Astrocyte (in vitro differentiated cells and primary cell): ENCODE measurements around the gene C2CD4B. TPM values are rescaled to one million over a fixed set of nuclear protein-coding genes. Genes with fewer than 3 reads are reported as not detected.

Experiments
- DNase-seq: peaks from one replicate; pipeline ENCODE4 v3.0.0-alpha.2; 2010; ENCODE audit warnings: low read depth
- FAIRE-seq: peaks from 2 replicates; lab custom pipeline; 2011; peaks lifted over from hg19 to GRCh38; lab: Jason Lieb, UNC
- H2AFZ ChIP-seq: 2 replicates; pipeline ENCODE4 v1.6.0; 2012; ENCODE audit warnings: low read depth, low read length, inconsistent platforms
- H3K27ac ChIP-seq: 2 replicates; pipeline ENCODE4 v1.5.1; 2011; ENCODE audit warnings: low read depth, low read length, inconsistent platforms
- H3K27me3 ChIP-seq: 2 replicates; pipeline ENCODE4 v1.6.0; 2011; ENCODE audit warnings: low read length, inconsistent platforms; ENCODE audit not compliant: insufficient read depth
- H3K36me3 ChIP-seq: 2 replicates; pipeline ENCODE4 v1.5.1; 2011; ENCODE audit warnings: low read length, inconsistent platforms; ENCODE audit not compliant: insufficient read depth
- H3K4me1 ChIP-seq: 2 replicates; pipeline ENCODE4 v1.5.1; 2011; ENCODE audit warnings: low read length, inconsistent platforms; ENCODE audit not compliant: insufficient read depth
- H3K4me2 ChIP-seq: 2 replicates; pipeline ENCODE4 v1.6.0; 2012; ENCODE audit warnings: low read length, inconsistent platforms
- H3K4me3 ChIP-seq: 2 replicates; pipeline ENCODE4 v1.5.1; 2011; ENCODE audit warnings: low read depth, mild to moderate bottlenecking, low read length, inconsistent platforms; ENCODE audit not compliant: insufficient read depth
- H3K79me2 ChIP-seq: 2 replicates; pipeline ENCODE4 v1.6.0; 2012; ENCODE audit warnings: mild to moderate bottlenecking, low read length, inconsistent platforms; ENCODE audit not compliant: insufficient read depth
- H3K9ac ChIP-seq: 2 replicates; pipeline ENCODE4 v1.6.0; 2012; ENCODE audit warnings: mild to moderate bottlenecking, low read length, inconsistent platforms
- H3K9me3 ChIP-seq: 2 replicates; pipeline ENCODE4 v1.5.1; 2012; ENCODE audit warnings: low read depth, mild to moderate bottlenecking, low read length, inconsistent platforms; ENCODE audit not compliant: insufficient read depth
- H4K20me1 ChIP-seq: 2 replicates; pipeline ENCODE4 v1.6.0; 2012; ENCODE audit warnings: low read length, inconsistent platforms; ENCODE audit not compliant: insufficient read depth
- H3K27ac Mint-ChIP-seq: one replicate; pipeline ENCODE4 v1.8.0; 2021; ENCODE audit warnings: mild to moderate bottlenecking, mixed read lengths; ENCODE audit not compliant: unreplicated experiment
- H3K27me3 Mint-ChIP-seq: one replicate; pipeline ENCODE4 v1.8.0; 2021; ENCODE audit warnings: low read depth, mixed read lengths; ENCODE audit not compliant: unreplicated experiment
- H3K36me3 Mint-ChIP-seq: one replicate; pipeline ENCODE4 v1.8.0; 2021; ENCODE audit warnings: low read depth, mixed read lengths; ENCODE audit not compliant: unreplicated experiment
- H3K4me1 Mint-ChIP-seq: one replicate; pipeline ENCODE4 v1.8.0; 2021; ENCODE audit warnings: low read depth, mixed read lengths; ENCODE audit not compliant: unreplicated experiment
- H3K4me3 Mint-ChIP-seq: one replicate; pipeline ENCODE4 v1.8.0; 2021; ENCODE audit warnings: mild to moderate bottlenecking, moderate library complexity, mixed read lengths; ENCODE audit not compliant: unreplicated experiment
- H3K9me3 Mint-ChIP-seq: one replicate; pipeline ENCODE4 v1.8.0; 2021; ENCODE audit warnings: mild to moderate bottlenecking, mixed read lengths; ENCODE audit not compliant: unreplicated experiment
- CTCF ChIP-seq: IDR thresholded peaks from 2 replicates; pipeline ENCODE4 v1.5.1; 2011; ENCODE audit warnings: low read depth, mild to moderate bottlenecking, inconsistent platforms, low read length, moderate library complexity; ENCODE audit not compliant: insufficient read depth
- EZH2 ChIP-seq: IDR thresholded peaks from 2 replicates; pipeline ENCODE4 v1.6.1; 2012; ENCODE audit warnings: mild to moderate bottlenecking, low read length, inconsistent platforms; ENCODE audit not compliant: insufficient read depth
- total RNA-seq: library from RNA; stranded (reverse); gene quantifications from 2 replicates; pipeline ENCODE4 v1.2.1, GENCODE V29; 2021

C2CD4B gene
- total RNA-seq, 1 donor from 2014 or later, result not detected

GRCh38 chr15:62125773-62126172 lies 39.3 kb downstream of the C2CD4B start:
- H3K36me3 Mint-ChIP-seq, result no peaks in the 10 kb centered on the region
- no peaks in the 10 kb centered on the region for H3K9me3 ChIP-seq
- DNase-seq (no peak), FAIRE-seq (no peak)
- H3K27ac Mint-ChIP-seq, result no peak overlapping the region
- no peaks in the 10 kb centered on the region for H3K4me1 ChIP-seq
- no peak overlapping the region for H3K4me3 Mint-ChIP-seq
- no peaks in the 10 kb centered on the region for H3K4me1 Mint-ChIP-seq
- H2AFZ ChIP-seq, result no peak overlapping the region
- no peaks in the 10 kb centered on the region for H3K27me3 ChIP-seq
- no peak overlapping the region for H3K4me3 ChIP-seq
- H3K36me3 ChIP-seq, result no peaks in the 10 kb centered on the region
- no peak overlapping the region for H3K27ac ChIP-seq
- H3K79me2 ChIP-seq, result no peaks in the 10 kb centered on the region
- peak; percentile 14 for TF ChIP-seq CTCF
- no peak for TF ChIP-seq EZH2
- no peak overlapping the region for H3K9ac ChIP-seq
- H3K27me3 Mint-ChIP-seq, result no peaks in the 10 kb centered on the region
- no peaks in the 10 kb centered on the region for H4K20me1 ChIP-seq
- peaks cover 2% of the 10 kb centered on the region for H3K9me3 Mint-ChIP-seq
- H3K4me2 ChIP-seq, result no peak overlapping the region

- peaks cover 2% of the 10 kb centered on the region for H3K9me3 Mint-ChIP-seq
- no peak overlapping the region for H3K27ac Mint-ChIP-seq
- FAIRE-seq, result no peak
- no peaks in the 10 kb centered on the region for H4K20me1 ChIP-seq
- no peaks in the 10 kb centered on the region for H3K4me1 ChIP-seq
- TF ChIP-seq EZH2 (no peak), CTCF (no peak)
- no peak overlapping the region for H3K4me3 ChIP-seq
- no peak for DNase-seq
- H3K36me3 ChIP-seq, result no peaks in the 10 kb centered on the region
- no peaks in the 10 kb centered on the region for H3K27me3 Mint-ChIP-seq
- H3K27me3 ChIP-seq, result no peaks in the 10 kb centered on the region
- no peak overlapping the region for H3K9ac ChIP-seq
- no peak overlapping the region for H3K4me2 ChIP-seq
- peaks cover under 1% of the 10 kb centered on the region for H3K4me1 Mint-ChIP-seq
- no peaks in the 10 kb centered on the region for H3K9me3 ChIP-seq
- no peaks in the 10 kb centered on the region for H3K79me2 ChIP-seq
- H3K4me3 Mint-ChIP-seq, result no peak overlapping the region
- H3K27ac ChIP-seq, result no peak overlapping the region
- peak overlapping the region; percentile 45 for H2AFZ ChIP-seq
- H3K36me3 Mint-ChIP-seq, result no peaks in the 10 kb centered on the region
Observed at GRCh38 chr15:62124973-62125303, 40.1 kb downstream of the C2CD4B start.

GRCh38 chr15:62124176-62124972 lies 40.7 kb downstream of the C2CD4B start:
- H3K9ac ChIP-seq, result no peak overlapping the region
- H3K79me2 ChIP-seq, result no peaks in the 10 kb centered on the region
- peak overlapping the region; percentile 41 for H3K27ac ChIP-seq
- H3K27ac Mint-ChIP-seq, result no peak overlapping the region
- H4K20me1 ChIP-seq, result no peaks in the 10 kb centered on the region
- no peak overlapping the region for H3K4me3 Mint-ChIP-seq
- no peak for TF ChIP-seq CTCF
- TF ChIP-seq EZH2, result no peak
- H3K9me3 ChIP-seq, result no peaks in the 10 kb centered on the region
- DNase-seq, result peak; percentile 53
- H3K27me3 ChIP-seq, result no peaks in the 10 kb centered on the region
- peaks cover 6% of the 10 kb centered on the region for H3K4me1 Mint-ChIP-seq
- H3K9me3 Mint-ChIP-seq, result peaks cover 2% of the 10 kb centered on the region
- H3K27me3 Mint-ChIP-seq, result no peaks in the 10 kb centered on the region
- no peaks in the 10 kb centered on the region for H3K36me3 ChIP-seq
- no peak for FAIRE-seq
- no peaks in the 10 kb centered on the region for H3K4me1 ChIP-seq
- H3K4me2 ChIP-seq, result no peak overlapping the region
- H3K4me3 ChIP-seq, result no peak overlapping the region
- peak overlapping the region; percentile 45 for H2AFZ ChIP-seq
- H3K36me3 Mint-ChIP-seq, result no peaks in the 10 kb centered on the region
